ENCODE measurements around the gene HERC6.
A peak's percentile ranks its signal among the peaks of the same experiment; 100 is the strongest.
"Not testable (repeated sequence)": the region's sequence is repeated elsewhere in the genome, so short reads cannot be mapped to it uniquely, and the experiment has no call there.

HERC6 gene

GRCh38 chr4:88448211-88448765, 69.6 kb downstream of the HERC6 start:
- not testable (repeated sequence) for DNase-seq

GRCh38 chr4:88448889-88449288, 70.2 kb downstream of the HERC6 start:
- peak; percentile 28 for DNase-seq

- DNase-seq = no peak
These were observed 70.6 kb downstream of the HERC6 start for GRCh38 chr4:88449290-88449689.

- DNase-seq = no peak
These were observed 72.6 kb downstream of the HERC6 start for GRCh38 chr4:88451205-88451604.

GRCh38 chr4:88452912-88453311, 74.3 kb downstream of the HERC6 start:
- no peak for DNase-seq

DNA sequence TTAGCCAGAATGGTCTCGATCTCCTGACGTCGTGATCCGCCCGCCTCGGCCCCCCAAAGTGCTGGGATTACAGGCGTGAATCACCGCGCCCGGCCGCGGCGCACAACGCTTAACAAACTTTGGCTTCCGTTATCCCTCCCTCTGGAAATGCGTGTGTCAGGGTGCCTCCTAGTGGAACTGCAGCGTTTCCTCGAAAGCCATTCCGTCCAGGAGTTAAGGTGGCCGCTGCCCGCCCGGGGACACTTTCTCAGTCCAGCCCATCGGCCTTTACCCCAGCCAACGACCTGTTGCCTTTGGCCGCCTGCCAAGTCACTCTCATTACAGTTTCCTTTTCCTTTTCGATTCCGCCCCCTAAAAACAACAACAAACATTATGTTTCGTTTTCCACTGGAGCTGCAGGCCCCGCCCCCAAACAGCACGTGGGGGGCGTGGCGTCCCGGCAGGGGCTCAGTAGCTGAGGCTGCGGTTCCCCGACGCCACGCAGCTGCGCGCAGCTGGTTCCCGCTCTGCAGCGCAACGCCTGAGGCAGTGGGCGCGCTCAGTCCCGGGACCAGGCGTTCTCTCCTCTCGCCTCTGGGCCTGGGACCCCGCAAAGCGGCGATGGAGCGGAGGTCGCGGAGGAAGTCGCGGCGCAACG, 78.1 kb downstream of the HERC6 start, which contains the start of gene HERC5:
Gene HERC5 (plus strand): TSS at position 450 of the 637 bp plus-strand sequence. CDS start 151 bp downstream, at position 601.
- DNase-seq = peak; percentile 76

GRCh38 chr4:88457307-88458103, 78.9 kb downstream of the HERC6 start:
- DNase-seq = no peak

- no peak for DNase-seq
These were observed 79.6 kb downstream of the HERC6 start for GRCh38 chr4:88458104-88458740.

DNA sequence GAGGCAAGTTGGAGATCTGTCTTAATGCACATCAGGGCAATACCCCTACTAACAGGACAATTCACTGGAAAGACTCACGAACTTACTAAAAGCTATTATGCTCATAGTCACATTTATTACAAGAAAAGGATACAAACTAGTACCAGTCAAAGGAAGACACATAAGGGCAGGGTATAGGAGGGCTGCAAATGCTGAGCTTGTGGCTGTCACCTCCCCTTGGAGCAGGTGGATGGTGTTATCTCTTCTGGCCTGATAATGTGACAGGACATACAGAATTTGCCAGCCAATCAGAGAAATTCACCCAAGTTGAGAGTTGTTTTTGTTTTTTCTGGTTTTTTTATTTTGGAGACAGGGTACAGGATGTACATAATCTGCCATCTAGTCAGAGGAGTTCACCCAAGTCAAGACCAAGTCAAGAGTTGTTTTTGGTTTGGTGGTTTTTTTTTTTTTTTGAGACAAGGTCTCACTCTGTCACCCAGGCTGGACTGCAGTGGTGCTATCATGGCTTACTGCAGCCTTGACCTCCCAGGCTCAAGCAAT, 87.1 kb downstream of the HERC6 start:
- DNase-seq = no peak

GRCh38 chr4:88467392-88467791, 88.7 kb downstream of the HERC6 start:
- no peak for DNase-seq

- DNase-seq = no peak
These were observed 98.7 kb downstream of the HERC6 start for GRCh38 chr4:88477229-88477860.

DNA sequence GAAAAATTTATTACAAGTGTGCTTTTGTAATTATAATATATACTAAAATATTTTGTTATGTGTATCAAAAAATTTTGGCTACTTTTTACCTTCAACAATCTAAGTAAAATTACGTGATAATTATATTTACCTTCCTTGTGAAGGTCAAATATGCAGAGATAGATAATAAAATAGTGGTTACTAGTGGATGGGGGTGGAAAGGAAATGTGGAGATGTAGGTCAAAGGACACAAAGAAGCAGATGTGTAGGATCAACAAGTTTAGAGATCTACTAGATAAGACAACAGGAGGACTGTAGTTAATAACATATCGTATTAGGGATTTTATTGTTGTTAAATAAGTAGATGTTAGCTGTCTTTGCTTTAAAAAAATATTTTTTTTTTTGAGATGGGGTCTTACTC, 99.6 kb downstream of the HERC6 start:
- no peak for DNase-seq

- DNase-seq = no peak
These were observed 102.9 kb downstream of the HERC6 start for GRCh38 chr4:88481537-88481936.

DNA sequence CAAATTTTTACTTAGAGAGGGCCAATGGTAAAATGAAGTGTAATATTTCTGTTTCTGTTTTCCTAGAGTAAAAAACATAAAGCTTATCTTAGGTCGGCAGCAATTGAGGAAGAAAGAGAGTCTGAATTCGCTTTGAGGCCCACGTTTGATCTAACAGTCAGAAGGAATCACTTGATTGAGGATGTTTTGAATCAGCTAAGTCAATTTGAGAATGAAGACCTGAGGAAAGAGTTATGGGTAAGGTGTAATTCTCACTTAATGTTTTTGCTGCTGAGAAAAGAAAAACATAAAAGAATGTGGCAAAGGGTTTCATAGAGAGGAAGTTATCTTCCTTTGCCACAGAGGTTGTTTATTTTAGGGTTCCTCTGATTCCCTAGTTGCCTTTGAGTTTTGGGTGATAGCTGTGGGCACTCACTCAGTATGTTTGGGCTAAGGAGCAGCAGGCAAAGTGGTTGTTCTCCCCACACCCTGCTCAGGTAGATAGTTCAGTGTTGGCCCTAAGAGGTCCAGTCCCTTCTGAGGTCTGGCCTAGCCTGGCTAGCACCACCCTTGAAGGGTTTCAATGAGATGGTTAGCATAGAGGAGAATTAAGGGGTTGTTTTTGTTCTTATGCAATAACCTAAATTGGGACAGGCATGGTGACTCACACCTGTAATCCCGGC, 110.6 kb downstream of the HERC6 start:
- no peak for DNase-seq
